ENCODE measurements around the gene ANKHD1.

- no peak for TF ChIP-seq CTCF (conservative IDR thresholded peaks at IDR 0.05)
- TF ChIP-seq ZFX (IDR thresholded peaks at IDR 0.05), result no peak
These were observed 163.6 kb downstream of the ANKHD1 start for GRCh38 chr5:140565024-140565779.
